Right forelimb (tissue), 1 donor: Measurements from ENCODE around the gene RABEP2.
A peak's percentile ranks its signal among the peaks of the same experiment; 100 is the strongest.
"Not testable (repeated sequence)": the region's sequence is repeated elsewhere in the genome, so short reads cannot be mapped to it uniquely, and the experiment has no call there.

ENCODE experiments used
- DNase-seq: peaks from one replicate; pipeline ENCODE4 v3.0.0-alpha.2; 2018

RABEP2 gene, protein sequence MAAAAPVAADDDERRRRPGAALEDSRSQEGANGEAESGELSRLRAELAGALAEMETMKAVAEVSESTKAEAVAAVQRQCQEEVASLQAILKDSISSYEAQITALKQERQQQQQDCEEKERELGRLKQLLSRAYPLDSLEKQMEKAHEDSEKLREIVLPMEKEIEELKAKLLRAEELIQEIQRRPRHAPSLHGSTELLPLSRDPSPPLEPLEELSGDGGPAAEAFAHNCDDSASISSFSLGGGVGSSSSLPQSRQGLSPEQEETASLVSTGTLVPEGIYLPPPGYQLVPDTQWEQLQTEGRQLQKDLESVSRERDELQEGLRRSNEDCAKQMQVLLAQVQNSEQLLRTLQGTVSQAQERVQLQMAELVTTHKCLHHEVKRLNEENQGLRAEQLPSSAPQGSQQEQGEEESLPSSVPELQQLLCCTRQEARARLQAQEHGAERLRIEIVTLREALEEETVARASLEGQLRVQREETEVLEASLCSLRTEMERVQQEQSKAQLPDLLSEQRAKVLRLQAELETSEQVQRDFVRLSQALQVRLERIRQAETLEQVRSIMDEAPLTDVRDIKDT

DNA sequence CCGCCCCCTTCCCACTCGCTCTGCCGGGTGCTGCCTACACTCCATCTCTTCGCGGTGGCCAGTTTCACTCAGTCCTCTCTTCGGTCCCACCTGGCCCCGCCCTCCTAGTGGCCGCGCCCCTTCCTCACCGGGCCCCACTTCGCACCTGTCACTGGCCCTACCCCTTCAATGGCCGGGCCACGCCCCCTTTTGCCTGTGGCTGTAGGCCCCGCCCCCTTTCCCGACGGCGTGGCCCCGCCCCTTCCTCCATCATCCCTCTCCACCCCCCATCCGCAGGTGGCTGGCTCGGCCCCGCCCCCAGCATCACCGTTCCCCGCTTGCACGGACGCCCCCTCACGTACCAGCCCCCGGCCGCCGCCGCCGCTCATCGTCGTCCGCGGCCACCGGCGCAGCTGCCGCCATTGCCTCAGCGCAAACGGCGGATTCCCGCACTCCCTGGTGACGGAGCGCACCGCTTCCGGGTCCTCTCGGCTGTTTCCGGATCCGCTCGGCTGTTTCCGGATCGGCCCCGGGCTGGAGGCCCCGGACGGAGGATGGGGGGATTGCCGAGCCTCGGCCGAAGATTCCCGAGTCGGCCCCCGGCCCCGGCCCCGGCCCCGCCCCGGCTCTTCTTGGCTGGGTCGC lies at the start of gene RABEP2:
Gene RABEP2, minus strand, starts transcription at position 477 of the 624 bp plus-strand sequence. Its CDS starts 75 bp downstream, at position 402.
- peak; percentile 99 for DNase-seq

DNA sequence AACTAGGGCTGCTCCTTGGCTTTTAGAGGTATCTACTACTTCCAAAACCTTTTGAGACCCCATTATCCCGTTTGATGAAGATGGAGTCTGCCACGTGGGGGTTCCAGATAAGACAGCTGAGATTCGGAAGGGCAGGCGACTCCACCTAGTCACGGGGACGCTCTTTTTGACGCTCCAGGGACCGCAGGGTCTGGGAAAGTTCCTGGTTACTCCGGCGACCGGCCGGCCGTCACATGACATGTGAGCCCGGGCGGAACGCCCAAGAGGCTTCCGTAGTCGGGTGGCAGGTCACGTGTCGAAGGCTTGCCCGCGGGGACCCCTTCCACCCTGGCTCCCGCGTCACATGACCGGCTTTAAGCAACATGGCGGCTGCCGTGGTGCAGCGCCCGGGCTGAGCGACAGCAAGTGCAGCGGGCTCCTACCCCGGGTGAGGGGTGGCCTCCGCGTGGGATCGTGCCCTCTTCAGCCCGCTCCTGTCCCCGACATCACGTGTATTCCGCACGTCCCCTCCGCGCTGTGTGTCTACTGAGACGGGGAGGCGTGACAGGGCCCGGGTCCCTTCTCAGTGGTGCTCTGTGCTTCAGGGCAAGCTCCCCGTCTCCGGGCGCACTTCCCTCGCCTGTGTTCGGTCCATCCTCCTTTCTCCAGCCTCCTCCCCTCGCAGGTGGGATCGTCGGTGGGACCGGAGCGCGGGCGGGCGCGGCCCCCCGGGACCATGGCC lies 49.6 kb upstream of the RABEP2 start, which contains the start of gene SPNS1:
Gene SPNS1, plus strand, starts transcription at position 342 of the 721 bp plus-strand sequence. Its CDS starts 374 bp downstream, at position 716.
- DNase-seq: peak; percentile 98

DNA sequence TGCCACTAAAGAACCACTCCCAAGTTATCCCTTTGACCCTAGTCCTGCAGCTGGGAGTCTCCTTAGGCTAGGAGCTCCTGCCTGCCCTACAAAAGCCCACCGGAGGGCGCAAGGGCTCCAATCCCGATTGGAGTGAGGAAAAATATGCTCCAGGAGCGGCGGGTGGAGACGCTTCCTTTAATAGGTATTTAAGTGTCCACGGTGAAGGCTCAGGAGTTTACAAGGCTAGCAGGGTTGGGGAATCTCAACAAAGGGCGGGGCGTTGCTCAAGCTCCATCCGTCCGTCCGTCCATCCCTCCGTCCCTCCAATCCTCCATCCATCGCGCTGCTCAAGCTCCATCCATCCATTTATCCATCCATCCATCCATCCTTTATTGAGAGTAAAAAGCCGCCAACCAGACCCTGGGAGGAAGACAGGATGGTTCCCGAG lies 49.0 kb upstream of the RABEP2 start:
- DNase-seq: peak; percentile 64

DNA sequence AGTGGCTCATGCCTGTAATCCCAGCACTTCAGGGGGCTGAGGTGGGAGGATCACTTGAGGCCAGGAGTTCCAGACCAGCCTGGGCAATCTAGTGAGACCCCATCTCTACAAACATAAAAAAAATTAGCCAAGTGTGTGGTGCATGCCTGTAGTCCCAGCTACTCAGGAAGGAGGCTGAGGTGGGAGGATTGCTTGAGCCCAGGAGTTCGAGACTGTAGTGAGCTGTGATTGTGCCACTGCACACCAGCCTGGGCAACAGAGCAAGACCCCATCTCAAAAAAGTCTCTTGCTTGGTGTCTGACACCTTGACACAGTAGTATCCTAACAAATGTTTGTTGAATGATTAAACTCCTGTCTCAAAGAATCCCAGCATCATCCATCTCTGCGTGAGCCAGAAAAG lies 44.7 kb upstream of the RABEP2 start:
- not testable (repeated sequence) for DNase-seq

DNA sequence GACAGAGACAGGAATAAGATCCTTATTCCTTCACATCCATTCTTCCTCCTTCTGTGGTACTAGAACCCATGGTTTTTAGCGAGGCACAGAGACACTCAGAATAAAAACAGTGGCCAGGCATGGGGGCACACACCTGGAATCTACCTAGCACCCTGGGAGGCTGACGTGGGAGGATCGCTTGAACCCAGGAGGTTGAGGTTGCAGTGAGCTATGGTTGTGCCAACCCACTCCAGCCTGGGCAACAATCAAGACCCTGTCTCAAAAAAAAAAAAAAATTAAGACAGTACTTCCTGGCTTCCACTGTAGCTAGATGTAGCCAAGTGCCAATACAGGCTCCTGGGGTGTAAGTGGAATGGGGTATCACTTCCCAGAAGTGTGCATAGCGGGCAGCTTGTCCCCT lies 42.1 kb upstream of the RABEP2 start:
- DNase-seq: no peak

DNA sequence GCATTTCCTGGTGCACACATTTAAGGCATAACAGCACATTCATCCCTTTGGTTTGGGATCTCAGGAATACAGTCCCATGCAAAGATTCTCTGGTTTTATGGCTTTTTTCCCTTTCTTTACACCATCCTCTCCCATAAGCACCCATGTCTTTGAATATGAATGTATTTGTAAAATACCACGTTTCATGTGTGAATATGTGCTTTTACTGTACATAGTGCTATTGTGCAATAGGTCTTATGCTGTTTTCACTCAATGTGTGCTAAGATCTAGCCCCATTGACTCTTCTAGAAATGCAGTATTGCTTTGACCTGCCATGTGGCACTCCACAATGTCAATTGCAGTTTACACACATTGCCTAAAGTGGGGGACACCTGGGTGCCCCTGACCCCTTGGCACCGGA lies 39.5 kb upstream of the RABEP2 start:
- no peak for DNase-seq

DNA sequence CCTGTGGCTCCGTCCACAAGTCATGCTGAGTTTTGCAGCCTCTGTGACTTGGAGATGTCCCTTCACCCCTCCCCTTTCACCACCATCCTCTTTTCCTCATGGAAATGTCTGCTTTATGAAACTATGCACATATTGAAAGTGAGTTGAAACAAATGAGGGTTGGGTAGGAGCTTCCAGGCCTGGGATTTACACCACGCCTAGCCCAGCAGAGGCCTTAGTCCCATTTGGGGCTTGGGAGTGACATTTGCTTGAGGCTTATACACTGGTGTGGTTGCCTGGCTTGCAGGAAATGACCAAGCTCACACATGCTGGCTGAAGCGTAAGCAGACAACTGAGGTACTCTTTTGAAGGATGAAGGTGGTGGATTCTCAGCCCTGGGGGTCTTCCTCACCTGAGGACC lies 39.0 kb upstream of the RABEP2 start:
- DNase-seq: no peak

DNA sequence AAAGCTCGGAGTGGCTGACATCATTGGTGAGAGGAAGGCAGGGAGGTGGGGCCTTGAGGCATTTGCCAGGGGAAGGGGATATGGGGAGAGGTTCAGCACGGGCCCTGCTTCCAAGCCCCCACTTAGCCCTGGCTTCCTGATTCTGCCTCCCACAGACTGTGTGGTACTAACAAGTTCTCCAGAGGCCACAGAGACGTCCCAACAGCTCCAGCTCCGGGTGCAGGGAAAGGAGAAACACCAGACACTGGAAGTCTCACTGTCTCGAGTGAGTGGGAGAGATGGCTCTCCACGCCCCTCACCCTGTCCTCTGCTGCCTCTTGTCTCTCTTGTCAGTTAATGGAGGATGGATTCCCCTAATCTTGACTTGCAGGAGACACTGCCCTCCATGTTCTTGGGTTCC lies 33.8 kb upstream of the RABEP2 start:
- DNase-seq: no peak

DNA sequence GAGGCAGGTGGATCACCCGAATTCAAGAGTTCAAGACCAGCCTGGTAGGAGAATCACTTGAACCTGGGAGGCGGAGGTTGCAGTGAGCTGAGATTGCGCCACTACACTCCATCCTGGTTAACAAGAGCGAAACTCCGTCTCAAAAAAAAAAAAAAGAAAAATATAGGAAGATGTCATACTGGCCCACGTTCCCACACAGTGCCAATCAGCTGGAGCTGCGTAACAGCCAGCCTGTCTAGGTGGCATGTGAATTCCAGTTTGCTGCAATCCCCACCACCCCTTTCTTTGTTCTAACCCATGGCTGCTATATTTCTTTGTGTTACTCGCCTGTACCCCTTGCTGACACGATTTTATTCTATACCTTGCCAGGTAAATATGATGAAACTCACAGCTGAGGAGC lies 33.2 kb upstream of the RABEP2 start:
- no peak for DNase-seq

DNA sequence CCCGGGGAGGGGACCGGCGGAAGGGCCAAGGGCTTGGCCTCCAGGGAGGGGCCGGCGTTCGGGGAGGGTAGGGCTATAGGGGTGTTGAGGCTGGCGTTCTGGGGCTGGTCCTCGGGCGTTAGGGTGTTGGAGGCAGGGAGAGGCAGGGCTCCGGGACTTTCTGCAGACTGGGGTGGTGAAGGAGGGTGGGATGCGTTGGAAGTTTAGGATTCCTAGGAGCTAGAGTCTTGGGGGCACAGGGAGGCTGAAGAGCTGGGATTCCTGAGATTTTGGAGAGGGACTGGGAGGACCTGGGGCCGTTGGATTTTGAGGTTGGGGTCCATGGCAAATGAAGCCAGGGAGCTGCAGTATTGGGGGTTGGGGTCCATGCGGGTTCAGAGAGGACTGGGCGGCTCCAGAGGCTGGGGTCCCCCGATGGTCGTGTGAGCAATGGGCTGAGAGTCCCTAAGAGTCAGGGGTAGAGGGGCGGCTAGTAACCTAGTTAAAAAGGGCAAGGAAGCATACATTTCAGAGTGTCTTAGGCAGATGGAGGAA lies 26.4 kb upstream of the RABEP2 start:
- no peak for DNase-seq

DNA sequence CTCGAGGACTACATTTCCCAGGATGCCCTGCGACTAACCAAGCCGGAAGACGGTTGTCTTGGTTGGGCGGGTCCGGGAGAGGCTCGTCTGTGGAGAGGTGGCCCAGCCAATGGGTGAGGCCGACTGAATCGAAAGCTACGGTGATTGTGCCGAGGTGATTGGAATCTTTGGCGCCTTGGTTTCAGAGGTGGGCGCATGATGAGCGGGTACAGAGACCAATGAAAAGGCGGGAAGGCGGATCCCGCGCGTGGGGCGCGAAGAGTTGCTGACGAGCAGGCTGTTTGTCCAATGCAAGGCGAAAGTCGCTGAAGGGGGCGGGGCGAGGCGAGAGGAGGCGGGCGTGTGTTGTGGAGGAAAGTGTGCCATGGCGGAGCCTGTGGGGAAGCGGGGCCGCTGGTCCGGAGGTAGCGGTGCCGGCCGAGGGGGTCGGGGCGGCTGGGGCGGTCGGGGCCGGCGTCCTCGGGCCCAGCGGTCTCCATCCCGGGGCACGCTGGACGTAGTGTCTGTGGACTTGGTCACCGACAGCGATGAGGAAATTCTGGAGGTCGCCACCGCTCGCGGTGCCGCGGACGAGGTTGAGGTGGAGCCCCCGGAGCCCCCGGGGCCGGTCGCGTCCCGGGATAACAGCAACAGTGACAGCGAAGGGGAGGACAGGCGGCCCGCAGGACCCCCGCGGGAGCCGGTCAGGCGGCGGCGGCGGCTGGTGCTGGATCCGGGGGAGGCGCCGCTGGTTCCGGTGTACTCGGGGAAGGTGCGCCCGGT lies 25.8 kb upstream of the RABEP2 start, which contains the start of gene NFATC2IP:
Gene NFATC2IP, plus strand, starts transcription at position 290 of the 762 bp plus-strand sequence. Its CDS starts 75 bp downstream, at position 365.
- DNase-seq: peak; percentile 100

DNA sequence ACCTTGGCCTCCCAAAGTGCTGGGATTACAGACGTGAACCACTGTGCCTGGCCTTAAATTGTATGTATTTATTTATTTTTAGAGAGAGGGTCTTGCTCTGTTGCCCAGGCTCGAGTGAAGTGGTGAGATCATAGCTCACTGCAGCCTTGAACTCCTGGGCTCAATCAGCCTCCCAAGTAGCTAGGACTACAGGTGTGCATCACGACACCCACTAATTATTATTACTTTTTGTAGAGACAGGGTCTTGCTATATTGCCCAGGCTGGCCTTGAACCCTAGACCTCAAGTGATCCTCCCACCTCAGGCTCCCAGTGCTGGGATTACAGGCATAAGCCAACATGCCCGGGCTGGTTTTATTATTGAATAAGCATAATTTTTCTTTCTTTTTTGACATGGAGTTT lies 21.6 kb upstream of the RABEP2 start:
- DNase-seq: no peak

DNA sequence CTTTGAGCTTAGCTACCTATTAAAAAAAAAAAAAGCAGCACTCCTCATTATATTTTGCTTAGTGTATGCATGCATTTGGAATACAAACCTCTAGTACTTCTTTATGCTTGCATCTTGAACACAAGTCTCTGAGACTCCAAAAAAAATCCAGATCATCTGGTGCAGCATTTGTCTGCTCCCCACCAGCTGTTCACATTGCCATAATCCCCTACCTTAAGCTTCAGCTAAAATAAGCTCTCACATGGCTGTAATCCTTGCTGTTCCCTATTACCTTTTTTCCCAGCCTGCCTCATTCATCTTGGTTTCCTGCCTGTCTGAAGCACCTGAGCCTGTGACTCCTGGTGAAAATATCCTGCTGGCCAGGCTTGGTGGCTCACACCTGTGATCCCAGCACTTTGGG lies 18.2 kb upstream of the RABEP2 start:
- no peak for DNase-seq

DNA sequence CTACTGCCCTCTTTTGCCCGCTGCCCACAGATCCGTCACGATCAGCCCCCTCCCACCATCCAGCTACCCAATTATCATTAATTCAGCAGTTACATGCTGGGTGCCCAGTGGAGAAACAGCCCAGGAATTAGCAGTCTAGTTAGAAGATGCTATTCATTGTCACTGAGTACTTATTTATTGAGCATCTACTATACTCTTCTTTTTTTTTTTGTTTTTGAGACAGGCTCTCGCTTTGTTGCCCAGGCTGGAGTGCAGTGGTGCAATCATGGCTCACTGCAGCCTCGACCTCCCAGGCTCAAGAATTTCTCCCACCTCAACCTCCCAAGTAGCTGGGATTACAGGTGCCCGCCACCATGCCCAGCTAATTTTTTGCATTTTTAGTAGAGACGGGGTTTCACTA lies 14.8 kb upstream of the RABEP2 start:
- DNase-seq: not testable (repeated sequence)

DNA sequence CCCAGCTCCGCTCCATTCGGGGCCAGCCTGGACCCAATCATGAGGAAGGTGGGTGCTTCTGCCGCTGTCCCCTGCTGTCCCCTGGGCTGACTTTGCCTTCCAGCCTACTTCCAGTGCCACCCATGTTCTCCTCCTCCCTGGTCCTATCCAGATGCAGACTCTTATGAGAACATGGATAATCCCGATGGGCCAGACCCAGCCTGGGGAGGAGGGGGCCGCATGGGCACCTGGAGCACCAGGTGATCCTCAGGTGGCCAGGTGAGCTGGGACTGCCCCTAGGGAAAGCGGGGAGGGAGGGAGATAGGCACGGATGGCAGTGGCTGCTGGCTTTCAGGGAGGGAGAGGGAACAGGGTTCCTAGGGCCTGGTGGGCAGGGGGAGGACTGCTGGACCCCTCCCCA lies 13.7 kb upstream of the RABEP2 start:
- DNase-seq: no peak

DNA sequence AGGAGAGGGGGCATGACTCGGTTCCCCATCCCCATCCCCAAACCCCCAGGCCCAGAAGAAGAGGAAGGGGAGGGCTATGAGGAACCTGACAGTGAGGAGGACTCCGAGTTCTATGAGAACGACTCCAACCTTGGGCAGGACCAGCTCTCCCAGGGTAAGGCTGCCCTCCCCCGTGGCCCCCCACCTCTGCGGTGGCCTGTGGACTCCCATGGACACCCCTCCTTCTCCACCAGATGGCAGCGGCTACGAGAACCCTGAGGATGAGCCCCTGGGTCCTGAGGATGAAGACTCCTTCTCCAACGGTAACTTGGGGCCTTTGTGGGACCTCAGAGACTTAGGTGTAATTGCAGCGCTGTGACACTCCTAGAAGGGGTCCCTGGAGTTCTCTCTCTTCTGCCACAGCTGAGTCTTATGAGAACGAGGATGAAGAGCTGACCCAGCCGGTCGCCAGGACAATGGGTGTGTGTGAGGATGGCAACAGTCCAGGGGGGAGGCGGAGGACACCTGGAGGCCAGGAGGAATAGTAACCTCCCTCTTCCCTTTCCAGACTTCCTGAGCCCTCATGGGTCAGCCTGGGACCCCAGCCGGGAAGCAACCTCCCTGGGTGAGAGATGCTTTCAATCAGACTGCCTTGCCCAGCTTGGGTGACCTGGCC lies 12.3 kb upstream of the RABEP2 start:
- no peak for DNase-seq

DNA sequence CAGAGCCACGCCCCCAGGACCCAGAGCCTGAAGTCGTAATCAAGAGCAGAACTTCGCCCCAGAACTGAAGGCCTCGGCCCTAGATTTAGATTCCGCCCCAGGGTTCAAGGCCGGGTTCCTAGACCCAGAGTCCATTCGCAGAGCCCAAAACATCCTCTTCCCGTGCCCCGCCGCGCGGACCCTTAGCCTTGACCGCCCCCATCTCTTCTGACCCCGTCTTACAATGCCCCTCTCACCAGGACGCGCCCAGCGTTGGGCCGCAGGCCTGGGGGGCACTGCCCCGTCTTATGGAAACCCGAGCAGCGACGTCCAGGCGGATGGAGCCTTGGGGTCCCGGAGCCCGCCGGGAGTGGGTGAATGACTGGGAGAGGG lies 11.7 kb upstream of the RABEP2 start:
- DNase-seq: no peak

DNA sequence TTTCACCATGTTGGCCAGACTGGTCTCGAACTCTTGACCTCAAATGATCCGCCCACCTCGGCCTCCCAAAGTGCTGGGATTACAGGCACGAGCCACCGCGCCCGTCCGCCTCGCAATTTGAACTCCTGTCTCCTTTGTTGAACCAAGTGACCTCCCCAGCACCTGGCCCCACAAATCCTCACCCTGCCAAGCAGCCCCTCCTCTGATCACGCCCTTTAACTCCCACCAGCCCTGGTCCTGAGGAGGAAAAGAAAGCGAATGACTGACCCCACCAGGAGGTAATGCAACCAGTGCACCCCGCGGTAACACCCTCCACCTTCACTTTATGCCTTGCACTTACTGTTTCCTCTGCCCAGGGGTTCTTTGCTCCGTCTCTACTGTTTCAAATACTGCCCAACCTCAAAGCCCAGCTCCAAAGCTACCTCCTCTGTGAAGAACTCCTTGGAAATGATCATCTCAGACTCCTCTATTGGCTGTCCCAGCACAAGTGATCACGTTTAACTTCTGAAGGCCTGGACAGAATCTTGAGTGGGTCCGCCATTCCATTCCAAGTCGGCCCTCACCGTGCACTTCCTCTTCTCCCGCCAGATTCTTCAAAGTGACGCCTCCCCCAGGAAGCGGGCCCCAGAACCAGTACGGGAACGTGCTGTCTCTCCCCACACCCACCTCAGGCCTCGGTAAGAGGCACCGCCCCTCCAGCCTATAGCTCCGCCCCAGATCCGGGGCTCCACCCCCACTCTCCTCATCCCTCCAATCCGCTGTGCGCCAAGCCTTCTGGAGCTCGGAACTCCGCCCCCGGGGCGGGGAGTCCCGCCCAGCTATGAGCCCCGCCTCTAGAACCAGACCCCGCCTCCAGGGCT lies 11.1 kb upstream of the RABEP2 start:
- peak; percentile 76 for DNase-seq

DNA sequence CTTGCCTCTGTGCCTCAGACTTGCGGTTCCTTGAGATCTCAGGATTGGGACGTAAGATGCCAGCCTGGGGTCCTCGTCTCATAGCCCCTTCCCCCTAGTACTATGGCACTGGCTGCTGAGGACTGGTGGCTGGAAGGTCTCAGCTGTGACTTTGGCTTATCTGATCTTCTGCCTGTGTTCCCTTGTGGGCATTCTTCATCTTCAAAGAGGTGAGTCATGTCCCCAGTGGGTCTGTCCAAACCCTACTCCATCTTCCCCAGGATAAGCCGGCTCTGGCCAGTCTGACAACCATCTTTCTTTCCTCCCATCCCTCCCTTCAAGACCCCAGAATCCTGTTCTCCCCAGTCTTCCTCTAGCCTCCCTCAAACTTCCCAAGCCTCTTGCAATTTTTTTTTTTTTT lies 10.3 kb upstream of the RABEP2 start:
- DNase-seq: no peak

DNA sequence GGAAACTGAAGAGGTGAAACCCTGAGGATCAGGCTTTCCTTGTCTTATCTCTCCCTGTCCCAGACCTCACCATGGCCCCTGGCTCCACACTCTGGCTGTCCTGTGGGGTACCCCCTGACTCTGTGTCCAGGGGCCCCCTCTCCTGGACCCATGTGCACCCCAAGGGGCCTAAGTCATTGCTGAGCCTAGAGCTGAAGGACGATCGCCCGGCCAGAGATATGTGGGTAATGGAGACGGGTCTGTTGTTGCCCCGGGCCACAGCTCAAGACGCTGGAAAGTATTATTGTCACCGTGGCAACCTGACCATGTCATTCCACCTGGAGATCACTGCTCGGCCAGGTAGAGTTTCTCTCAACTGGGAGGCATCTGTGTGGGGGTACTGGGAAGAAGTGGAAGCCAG lies 8.1 kb upstream of the RABEP2 start:
- no peak for DNase-seq
